GM18507 (cell line): ENCODE measurements around the gene RAB35.

Experiments
- DNase-seq: peaks from one replicate; pipeline ENCODE4 v3.0.0; 2011; ENCODE audit warnings: low read depth; ENCODE audit not compliant: insufficient read length; ENCODE audit errors: extremely low spot score
- FAIRE-seq: peaks from 2 replicates; lab custom pipeline; 2011; peaks lifted over from hg19 to GRCh38; lab: Jason Lieb, UNC

RAB35 gene

DNA sequence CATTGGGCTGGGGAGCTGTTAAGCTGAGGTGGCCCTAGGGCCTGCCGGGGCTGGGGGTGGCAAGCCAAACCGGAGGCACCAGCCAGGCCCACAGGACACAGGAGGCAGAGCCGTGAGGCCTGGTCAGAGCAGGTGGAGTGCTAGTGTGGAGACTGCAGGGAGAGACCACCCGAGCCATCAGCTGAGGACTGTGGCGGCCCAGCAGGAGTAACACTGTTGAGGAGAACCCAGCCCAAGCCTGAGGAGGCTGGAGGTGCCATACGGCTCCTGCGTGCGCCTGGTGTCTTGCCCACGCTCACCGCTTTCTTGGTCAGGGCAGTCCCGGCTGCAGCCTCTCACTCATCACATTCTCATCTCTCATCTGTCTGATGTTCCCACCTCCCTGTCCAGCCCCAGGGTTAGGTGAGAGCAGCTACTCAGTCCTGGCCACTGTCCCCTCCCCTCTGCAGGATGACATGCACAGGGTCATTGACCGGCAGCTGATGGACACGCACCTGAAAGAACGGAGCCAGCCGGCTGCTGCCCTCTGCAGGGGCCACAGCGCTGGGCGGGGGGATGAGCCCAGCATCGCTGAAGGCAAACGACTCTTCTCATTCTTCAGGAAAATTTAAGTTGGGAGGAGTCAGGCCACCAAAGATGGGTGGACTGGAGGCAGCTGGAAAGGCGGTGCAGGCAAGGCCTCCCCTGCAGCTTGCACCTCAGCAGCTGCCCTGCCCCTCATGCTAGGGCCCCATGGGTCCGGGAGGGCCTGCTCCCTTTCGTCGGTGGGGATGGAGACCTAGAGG lies 23.8 kb downstream of the RAB35 start:
- DNase-seq, result no peak
- no peak for FAIRE-seq

DNA sequence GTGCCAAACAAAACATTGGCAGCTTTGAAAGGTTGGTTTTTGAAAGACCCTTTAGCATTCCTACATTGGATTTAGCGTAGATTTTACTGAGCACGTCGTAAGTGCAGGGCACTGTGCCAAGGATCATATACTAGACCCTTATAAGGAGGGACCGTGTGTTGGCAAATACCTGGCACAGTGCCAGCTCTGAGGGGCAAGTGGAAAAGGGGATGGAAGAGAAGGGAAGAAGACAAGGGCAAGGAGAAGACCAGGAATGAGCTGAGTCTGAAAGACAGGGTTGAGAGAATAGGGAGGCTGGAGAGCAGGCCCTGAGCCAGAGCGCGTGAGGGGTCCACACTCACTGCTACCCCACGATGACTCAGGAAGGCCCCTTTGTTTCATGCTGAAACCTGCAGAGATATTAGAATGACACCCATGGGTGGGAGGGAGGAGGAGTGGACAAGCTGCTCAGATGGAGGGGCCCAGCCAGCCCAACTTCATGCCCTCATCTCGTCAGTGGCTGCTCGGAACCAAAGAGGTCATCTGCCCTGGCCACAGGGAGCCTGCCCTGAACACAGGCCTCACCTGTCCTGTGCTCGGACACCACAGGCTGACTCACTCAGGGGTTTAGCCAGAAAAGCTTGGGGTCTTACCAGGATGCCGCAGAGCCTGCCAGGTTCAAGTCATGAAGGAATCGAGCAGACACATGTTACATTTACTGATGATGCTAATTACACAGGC lies 25.0 kb downstream of the RAB35 start:
- DNase-seq, result no peak
- no peak for FAIRE-seq

DNA sequence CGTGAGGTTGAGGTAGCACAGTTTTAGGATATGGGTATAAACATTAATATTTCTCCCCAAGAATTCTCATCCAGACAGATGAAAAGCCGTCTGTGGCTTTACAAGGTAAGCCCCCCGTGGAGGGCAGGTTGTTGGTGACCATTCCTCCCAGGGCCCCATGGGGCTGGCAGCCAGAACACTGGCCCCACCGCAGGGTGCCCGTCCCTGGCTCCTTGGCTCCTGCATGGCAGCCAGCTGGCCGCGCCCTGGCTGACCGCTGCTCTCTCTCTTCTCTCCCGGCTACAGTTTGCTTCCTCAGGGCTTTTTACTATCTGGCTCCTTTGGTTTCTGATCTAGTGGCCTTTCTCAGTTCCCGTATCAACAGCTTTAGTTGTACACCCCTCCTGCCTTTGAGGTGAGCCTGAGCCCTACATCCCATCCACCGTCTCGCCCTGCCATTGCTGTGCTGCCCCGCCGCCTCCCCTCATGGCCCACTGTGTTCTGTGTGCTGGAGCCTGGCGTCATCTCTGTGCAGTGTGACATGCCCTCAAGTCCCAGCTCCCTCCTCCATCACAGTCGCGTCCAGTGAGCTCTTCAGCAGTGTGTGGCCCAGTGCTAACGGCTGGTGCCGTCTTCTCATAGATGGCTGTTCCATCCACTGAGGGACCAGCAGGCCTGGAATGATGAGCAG lies 25.8 kb downstream of the RAB35 start:
- FAIRE-seq (no peak), DNase-seq (no peak)

DNA sequence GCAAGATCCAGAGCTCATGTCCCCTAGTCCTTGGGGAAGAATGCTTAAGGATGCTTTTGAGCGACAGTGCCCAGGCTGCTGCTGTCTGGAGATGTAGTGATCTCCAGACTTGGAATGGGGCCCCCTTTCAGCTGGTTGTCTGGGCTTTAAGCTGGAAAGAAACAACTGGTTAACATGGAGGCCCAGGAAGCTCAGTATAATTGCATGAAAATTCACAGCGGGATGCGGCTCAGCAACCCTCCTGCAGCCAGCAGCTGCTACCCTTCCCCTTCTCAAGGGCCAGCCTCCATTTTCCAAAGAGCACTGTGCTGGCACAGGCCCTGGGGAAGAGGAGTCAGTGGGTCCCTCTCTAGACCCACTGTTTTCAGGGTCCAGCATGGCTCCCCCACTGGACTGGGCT lies 26.3 kb downstream of the RAB35 start:
- FAIRE-seq (no peak), DNase-seq (no peak)

DNA sequence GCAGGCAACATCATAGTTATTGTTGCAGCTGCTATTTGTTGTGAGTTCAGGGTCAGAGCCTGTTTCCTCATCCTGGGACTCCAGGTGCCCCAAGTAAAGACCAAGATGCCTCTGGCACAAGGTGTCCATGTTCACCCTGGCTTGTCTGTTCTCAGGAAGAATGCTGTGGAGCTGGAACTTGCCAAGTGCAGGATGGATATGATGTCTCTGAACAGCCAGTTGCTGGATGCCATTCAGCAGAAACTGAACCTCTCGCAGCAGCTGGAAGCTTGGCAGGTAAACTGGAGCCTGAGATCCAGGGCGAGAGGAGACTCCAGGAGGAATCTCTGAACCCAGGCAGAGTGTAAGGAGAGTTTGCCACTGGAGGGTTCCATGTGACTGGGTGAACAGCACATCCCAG lies 26.8 kb downstream of the RAB35 start:
- FAIRE-seq (no peak), DNase-seq (no peak)

DNA sequence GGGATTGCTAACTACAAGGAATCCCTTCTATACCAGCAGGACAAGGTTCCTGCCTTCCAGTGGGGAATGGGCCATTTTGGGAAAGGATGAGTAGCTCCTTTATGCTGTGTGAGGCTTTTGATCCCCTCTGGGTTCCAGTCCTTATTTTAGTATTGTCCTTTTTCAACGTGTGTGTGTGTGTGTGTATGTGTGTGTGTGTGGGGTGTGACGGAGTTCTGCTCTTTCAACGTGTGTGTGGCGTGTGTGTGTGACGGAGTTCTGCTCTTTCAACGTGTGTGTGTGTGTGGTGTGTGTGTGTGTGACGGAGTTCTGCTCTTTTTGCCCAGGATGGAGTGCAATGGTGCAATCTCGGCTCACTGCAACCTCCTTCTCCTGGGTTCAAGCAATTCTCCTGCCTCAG lies 27.4 kb downstream of the RAB35 start:
- DNase-seq (no peak), FAIRE-seq (no peak)

DNA sequence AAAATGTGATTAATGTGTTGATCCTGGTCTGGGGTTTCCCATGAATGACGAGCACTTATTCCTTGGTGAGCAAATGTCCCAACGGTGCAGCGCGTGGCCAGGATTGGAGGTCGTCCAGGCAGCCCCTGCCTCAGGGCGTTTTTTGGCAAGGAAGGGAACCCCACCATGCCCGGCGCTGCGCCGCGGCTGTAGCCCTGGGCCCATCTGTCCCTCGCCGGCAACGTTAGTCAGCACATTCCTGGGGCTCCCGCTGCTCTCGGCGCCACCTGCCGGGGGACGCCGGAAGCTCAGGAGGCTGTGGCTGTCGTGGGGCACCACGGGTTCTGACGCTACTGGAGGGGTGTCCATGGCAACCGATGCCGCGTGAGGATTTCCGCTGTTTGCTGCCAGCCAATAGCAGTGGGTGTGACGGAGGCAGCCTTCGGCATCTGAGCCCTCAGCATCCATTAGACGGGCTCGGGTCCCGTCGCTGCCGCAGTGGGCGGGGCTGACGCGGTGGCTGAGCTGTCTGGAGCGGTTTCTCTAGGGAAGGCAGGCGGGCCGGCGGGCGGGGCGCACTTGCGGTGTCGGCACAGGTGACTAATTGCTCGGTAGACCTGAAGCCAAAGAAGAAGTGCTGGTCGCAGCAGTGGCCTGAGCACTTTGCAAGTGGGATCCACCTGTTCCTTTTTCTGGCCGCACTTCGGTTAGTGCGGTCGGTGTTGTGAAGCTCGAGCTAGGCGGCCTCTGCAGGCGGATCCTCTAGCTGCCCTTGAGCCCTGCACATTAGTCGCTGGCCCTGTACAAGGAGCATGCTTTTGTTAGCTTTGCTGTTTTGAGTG lies 29.5 kb downstream of the RAB35 start:
- FAIRE-seq, result peak; percentile 99
- peak; percentile 98 for DNase-seq

- DNase-seq (no peak), FAIRE-seq (no peak)
Observed at GRCh38 chr12:120085920-120086645, 30.5 kb downstream of the RAB35 start.

DNA sequence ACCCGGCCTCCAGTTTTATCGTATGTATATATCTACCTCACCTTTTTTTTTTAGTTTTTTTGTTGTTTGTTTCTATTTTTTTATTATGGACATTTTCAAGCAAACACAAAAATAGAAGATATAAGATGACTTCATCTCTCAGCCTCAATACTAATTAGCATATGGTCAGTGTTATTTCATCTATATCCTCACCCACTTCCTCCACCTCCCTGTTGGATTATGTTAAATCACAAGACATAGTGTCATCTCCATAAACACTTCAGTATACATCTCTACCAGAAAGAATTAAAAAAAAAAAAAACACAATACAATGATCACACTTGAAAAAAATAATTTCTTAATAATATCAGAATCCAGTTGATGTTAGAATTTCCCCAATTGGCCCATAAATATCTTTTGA lies 34.9 kb downstream of the RAB35 start:
- FAIRE-seq (no peak), DNase-seq (no peak)

GRCh38 chr12:120079411-120080400 lies 36.8 kb downstream of the RAB35 start:
- FAIRE-seq, result no peak

GRCh38 chr12:120078868-120079267 lies 37.7 kb downstream of the RAB35 start:
- FAIRE-seq (no peak), DNase-seq (no peak)

More at GRCh38 chr12:120079411-120080400, 36.8 kb downstream of the RAB35 start:
- no peak for DNase-seq

DNA sequence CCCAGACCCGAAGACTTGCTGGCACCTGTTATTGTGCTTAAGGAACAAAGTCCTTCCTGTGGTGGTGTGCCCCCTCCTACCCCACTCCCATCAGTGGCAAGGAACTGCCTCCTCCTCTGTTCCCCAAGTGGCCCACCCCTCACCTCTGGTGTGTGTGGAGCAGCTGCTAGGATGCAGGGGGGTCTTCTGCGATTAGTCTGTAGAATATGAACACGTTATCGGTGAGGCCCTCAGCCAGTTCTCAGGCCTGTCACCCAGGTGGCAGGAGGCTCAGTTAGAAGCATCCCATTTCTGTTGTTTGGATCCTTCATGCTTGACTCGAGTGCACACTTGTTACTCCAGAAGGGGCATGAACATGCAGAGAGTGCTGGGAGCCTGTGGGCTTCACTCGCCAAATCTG lies 39.3 kb downstream of the RAB35 start:
- DNase-seq, result no peak
- no peak for FAIRE-seq

DNA sequence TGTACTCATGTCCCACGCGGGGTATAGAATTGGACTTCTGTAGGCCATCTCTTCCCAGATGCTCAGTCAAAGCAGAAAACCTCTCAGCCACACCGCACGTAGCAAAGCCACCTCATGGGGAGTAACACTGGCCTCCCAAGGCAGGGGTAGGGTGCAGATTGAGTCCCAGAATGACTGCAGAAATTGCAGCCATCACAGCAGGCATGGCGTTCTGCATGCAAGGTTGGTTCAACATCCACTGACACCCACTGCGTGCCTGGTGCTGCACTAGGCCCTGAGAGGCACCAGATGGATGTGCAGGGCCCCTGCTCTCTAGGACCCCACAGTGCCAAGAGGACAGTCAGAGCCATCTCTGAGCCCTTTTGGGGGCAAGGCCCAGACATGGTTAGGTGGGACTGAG lies 39.9 kb downstream of the RAB35 start:
- FAIRE-seq (no peak), DNase-seq (no peak)

DNA sequence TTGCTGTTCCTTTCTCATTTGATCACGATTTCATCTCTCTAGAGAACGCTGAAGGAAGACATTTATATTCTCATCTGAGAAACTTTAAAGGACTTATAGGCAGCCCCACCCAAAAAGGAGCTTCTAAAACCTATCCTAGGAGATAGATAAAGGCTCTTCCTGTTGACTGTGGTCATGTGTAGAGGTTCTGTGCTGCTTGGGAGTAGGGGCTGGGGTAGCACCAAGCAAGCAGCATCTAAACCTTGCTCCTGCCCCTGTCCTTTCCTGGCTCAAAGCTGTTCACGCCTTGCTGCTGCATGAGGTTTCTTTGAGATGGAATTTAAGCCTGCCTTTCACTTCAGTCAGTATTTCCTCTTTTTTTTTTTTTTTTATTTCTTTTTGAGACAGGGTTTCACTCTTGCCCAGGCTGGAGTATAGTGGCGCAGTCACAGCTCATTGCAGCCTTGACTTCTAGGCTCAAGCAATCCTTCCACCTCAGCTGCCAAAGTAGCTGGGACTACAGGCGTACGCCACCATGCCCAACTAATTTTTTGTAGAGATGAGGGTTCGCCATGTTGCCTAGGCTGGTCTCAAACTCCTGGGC lies 41.4 kb downstream of the RAB35 start:
- DNase-seq (no peak), FAIRE-seq (no peak)

DNA sequence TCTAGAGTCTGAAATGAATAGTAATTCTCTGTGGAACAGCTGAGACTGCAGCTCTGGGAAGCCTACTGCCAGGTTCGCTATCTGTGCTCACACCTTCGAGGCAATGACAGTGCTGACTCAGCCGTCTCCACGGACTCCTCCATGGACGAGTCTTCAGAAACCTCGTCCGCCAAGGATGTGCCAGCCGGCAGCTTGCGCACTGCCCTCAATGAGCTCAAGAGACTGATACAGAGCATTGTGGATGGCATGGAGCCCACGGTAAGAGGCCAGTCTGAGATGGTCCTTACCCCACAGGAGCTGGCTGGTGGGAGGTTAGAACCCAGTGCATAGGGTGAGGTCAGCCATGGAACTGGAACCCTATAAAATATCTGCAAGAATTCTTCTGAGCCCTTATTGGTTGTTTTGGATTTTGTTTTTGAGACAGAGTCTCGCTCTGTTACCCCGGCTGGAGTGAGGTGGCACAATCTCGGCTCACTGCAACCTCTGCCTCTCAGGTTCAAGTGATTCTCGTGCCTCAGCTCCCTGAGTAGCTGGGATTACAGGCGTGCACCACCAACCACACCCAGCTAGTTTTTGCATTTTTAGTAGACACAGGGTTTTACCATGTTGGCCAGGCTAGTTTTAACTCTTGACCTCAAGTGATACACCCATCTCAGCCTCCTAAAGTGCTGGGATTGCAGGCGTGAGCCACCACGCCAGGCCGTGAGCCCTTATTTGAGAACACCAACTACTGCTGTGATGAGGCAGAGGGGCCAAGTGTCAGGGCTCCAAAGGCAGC lies 43.9 kb downstream of the RAB35 start:
- FAIRE-seq, result no peak
- DNase-seq, result no peak

- no peak for FAIRE-seq
Observed at GRCh38 chr12:120071493-120072020, 45.0 kb downstream of the RAB35 start.

DNA sequence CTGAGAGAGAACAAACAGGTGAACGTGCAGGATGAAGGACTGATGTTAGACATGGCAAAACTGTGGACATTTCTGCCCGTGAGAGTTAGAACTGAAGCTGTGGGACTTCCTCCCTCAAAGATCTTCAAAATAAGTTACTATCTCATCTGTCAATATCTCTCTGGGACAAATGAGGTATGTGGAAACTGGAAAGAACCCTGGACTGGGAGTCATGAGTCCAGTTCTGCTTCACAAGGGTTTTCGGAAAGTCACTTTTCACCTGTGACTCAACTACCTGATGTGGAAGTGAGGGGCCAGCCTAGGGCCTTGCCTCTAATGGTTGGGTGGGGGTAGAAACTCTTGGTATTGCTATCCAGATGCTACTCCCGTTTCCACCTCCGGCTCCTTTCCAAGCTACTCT lies 47.3 kb downstream of the RAB35 start:
- DNase-seq, result no peak
- no peak for FAIRE-seq

More at GRCh38 chr12:120071493-120072020, 45.0 kb downstream of the RAB35 start:
- DNase-seq, result no peak
